HepG2 (cell line): ENCODE results near the gene KIF23.

ENCODE experiments used
- EZH2 ChIP-seq: conservative IDR thresholded peaks from 2 replicates; pipeline ENCODE4 v1.6.1; 2012; ENCODE audit warnings: mild to moderate bottlenecking, low read depth, low read length, moderate library complexity
- FOXM1 ChIP-seq: sonication (generic); formaldehyde crosslinking; IDR thresholded peaks from 2 replicates; pipeline ENCODE4 v1.5.0; 2020; ENCODE audit warnings: missing genetic modification reagents
- JUN ChIP-seq: sonication (generic); formaldehyde crosslinking; IDR thresholded peaks from 2 replicates; pipeline ENCODE4 v1.4.0; 2020; ENCODE audit warnings: mild to moderate bottlenecking, missing genetic modification reagents
- RXRA ChIP-seq: sonication (generic); formaldehyde crosslinking; IDR thresholded peaks from 2 replicates; pipeline ENCODE4 v1.5.1; 2020; ENCODE audit warnings: missing genetic modification reagents
- ZBTB49 ChIP-seq: sonication (generic); formaldehyde crosslinking; IDR thresholded peaks from 2 replicates; pipeline ENCODE4 v1.4.0; 2020; ENCODE audit warnings: missing genetic modification reagents, borderline replicate concordance

- TF ChIP-seq ZBTB49 (CRISPR knock-in tag) (no peak), RXRA (no peak), FOXM1 (CRISPR knock-in tag) (no peak), JUN (no peak), EZH2 (no peak)
Observed at GRCh38 chr15:69385831-69386230, 28.3 kb upstream of the KIF23 start.
